M059J (cell line): ENCODE data around the gene ARFGAP1. TPM values are rescaled to one million over a fixed set of nuclear protein-coding genes. Genes with fewer than 3 reads are reported as not detected.

Experiments
- DNase-seq: peaks from one replicate; pipeline ENCODE4 v3.0.0-alpha.2; 2012; ENCODE audit warnings: low read depth
- total RNA-seq: library from RNA; depleted of rRNA; stranded (reverse); fragments of >200 nt; shearing (Covaris generic); gene quantifications from 2 replicates; pipeline ENCODE4 v1.2.3, GENCODE V29; 2014

The ARFGAP1 gene
- total RNA-seq, 1 experiment from 2014 or later = 78.1 TPM

GRCh38 chr20:63259734-63260460, 12.7 kb upstream of the ARFGAP1 start:
- DNase-seq = no peak

DNA sequence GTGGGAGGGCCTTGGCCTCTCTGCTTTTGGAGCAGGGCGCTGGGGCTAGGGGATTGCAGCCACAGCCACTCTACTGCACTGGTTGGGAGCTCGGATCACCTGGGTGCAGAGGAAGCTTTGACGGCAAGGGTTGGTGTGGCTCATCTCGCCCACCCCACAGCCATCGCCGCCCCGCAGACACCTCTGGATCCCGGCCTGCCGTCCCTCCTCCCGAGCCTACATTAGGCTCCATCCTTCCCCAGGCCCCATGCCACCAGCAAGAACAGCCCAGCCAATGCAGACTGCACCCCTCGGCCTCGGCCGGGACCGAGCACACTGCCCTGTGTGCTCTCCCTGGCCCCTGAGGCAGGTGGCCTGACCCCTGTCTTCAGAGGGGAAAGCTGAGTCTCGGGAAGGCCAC, 12.1 kb upstream of the ARFGAP1 start:
- no peak for DNase-seq

GRCh38 chr20:63261060-63261794, 11.4 kb upstream of the ARFGAP1 start:
- no peak for DNase-seq

GRCh38 chr20:63261795-63262528, 10.7 kb upstream of the ARFGAP1 start:
- DNase-seq = no peak

DNA sequence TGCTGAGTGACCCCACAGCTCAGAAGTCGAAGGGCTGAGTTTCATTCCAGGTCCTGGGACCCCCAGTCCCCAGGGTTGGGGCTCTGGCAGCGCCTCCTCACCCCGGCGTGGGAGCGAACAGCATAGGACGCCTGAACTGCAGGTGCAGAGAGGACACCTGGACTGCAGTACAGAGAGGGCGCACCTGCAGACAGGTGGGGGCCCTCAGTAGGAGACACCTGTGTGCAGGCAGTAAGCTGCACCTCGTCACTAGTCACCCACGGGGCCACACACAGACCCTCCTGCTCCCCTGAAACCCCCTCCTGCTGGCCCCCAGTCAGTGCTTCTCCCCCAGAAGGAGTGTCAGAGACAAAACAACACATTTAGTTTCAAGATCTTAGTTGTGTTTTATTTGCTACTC, 9.8 kb upstream of the ARFGAP1 start:
- no peak for DNase-seq

GRCh38 chr20:63264000-63264399, 8.6 kb upstream of the ARFGAP1 start:
- DNase-seq = no peak

DNA sequence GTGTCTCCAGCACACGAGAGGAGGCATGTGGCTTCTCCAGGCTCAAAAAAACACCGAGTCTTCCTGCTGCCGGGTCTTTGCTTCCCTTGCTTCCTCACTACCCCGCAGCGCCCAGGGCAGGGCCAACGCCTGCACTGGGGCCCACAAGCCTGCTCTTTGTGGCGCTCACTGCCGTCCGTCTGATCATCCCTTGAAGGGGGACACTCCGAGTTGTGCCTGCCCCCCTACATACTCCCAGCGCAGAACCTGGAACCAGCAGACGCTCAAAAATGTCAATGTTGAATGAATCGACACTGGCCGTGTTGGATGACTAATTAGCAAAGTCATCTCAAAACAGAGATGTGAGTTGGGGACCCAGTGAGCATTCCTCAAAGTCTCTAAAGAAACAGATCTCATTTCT, 8.1 kb upstream of the ARFGAP1 start:
- no peak for DNase-seq

- DNase-seq = no peak
Observed at GRCh38 chr20:63265891-63266515, 6.6 kb upstream of the ARFGAP1 start.

DNA sequence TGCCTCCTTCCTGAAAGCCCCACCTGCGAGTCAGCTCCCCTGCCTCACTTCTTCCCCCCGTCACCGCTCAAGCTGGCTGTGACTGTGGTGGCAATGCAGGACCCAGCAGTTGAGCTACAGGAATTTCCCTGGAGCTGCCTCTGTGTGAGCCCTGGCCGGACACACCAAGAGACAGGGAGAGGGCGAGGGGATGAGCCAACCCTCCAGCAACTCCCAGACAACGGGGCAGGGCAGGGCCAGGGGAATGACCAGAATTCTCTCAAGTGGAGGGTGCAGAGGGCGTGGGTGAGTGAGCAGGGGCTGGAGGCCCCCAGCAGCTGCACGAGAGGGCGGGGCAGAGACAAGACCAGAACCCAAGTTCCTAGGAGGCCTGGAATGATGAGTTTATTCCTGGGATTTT, 4.9 kb upstream of the ARFGAP1 start:
- DNase-seq = no peak

DNA sequence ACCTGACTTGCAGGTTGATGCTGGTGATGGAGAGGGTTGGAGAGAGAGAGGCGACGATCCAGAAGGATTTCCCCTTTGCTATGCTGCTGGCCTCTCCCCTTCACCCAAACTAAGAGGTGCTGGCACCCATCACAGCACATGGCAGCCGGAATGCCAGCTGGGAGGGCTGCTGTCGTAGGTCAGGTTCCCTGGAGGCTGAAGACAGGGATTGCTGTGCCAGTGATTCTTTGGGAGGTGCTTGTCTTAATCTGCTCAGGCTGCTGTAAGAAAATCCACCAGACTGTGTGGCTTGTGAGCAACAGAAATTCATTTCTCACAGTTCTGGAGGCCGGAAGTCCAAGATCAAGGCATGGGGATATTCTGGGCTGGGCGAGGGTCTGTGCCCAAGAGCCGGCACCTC, 4.4 kb upstream of the ARFGAP1 start:
- DNase-seq = no peak

- no peak for DNase-seq
Observed at GRCh38 chr20:63268671-63269439, 3.8 kb upstream of the ARFGAP1 start.

GRCh38 chr20:63269724-63270123, 2.9 kb upstream of the ARFGAP1 start:
- no peak for DNase-seq

DNA sequence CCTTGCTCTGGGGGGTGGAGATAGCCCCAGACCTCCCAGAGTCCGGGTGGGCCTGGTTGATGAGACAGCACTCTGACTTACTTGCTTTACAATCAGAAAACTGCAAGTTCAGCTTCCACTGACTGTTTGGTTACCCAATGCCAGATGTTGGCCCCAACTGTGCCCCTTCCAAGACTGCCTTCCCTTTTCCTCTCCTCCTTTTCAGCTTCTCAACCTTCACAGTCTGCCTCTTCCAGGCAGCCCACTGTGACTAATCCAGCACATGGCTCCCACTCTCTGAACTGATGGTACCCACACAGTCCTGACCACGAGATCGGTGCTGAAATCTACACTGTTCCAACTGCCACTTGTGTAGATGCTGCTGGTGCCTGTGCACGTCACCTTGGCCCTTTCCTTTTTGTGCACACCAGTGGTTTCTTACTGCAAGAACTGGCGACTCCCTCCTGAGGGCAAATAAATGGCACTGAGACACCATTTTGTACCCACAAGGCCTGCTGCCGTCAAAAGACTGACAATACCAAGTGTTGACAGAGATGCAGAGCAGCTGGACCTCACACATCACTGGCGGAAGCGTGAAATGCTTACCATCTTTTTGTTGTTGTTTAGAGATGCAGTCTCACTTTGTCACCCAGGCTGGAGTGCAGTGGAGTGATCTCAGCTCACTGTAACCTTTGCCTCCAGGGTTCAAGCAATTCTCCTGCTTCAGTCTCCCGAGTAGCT, 1.8 kb upstream of the ARFGAP1 start:
- DNase-seq = no peak

DNA sequence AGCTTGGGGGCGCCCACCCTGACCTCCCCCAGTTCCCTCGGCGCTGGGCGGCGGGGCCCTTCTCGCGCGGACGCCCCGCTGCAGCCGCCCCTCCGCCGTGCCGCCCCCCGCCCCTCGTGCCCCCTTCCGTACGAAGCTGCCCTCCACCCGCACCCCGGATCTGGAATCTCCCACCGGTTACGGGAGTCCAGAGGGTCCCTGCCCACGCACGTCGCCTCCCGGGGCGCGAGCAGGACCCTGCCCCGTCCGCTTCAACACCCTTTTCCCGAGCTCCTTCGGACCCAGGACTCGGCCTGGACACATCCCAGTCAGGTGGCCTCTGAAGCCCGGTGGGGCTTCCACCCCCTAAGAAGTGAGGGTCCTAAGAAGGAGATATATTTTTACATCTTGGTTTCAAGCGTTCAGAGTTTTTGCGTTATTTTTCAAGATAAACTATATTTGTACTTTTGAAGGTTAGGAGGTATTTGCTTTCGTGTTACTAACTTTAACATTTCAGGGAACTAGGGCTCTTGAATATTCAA, 506 bp downstream of the ARFGAP1 start:
- DNase-seq = no peak

DNA sequence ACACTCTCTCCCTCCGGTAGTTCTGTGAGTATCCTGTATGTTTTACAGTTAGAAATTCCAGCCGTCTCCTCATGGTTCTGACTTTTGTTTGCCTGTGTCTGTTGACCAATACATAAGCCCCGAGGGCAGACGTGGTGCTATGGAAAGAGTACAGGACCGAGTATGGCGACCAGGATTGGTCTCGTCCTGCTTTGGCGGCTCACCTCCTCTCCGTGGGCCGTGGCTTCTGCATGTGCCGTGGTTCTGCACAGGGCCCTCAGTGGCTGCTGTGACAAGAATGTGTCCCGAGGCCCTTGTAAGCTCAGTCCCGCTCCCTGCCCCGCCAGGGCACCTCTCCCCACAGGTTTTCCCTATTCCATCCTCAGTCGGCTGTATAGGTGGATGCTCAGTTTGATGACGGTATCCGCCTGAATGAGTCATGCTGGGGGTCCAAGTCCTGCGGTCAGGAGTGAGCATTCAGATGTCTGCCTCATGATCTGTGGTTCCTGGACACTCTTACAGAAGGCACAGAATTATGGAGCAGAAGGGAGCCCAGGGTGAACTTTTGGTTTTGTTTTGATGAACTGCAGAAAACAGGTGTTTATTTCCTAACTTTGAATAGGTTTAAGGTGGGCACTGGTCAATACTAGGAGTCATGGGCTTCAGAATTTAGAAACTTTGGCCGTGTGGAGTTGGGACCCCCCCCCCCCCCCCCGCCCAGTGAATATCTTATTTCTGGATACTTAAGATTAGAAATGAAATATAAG, 1.2 kb downstream of the ARFGAP1 start:
- peak; percentile 94 for DNase-seq

GRCh38 chr20:63274381-63275228, 2.0 kb downstream of the ARFGAP1 start:
- no peak for DNase-seq

GRCh38 chr20:63275825-63276224, 3.2 kb downstream of the ARFGAP1 start:
- DNase-seq = no peak

- no peak for DNase-seq
Observed at GRCh38 chr20:63276956-63277355, 4.3 kb downstream of the ARFGAP1 start.
